Upper lobe of left lung (tissue), 4 donors: ENCODE results near the gene ZBTB26.

Experiments
- CTCF ChIP-seq, 6 experiments: fragments of 450-650 bp in 4 of 6; fragments of 200-600 bp in 2 of 6; sonication (generic) in 2 of 6; IDR thresholded peaks; one replicate each; pipeline ENCODE4 v1.5.1; 2016 to 2019; ENCODE audit warnings: antibody characterized with exemption in 6 of 6
- EP300 ChIP-seq, 4 donors: sonication (generic); formaldehyde crosslinking; IDR thresholded peaks; one replicate each; pipeline ENCODE4 v1.5.1; 2017; ENCODE audit warnings: antibody characterized with exemption in 4 of 4, control low read depth in 2 of 4
- POLR2A ChIP-seq, 4 donors: fragments of 450-650 bp; IDR thresholded peaks; one replicate each; pipeline ENCODE4 v1.5.1; 2016 to 2017; ENCODE audit warnings: antibody characterized with exemption in 4 of 4, mild to moderate bottlenecking in 2 of 4
- POLR2AphosphoS5 ChIP-seq, 2 donors: sonication (generic); formaldehyde crosslinking; IDR thresholded peaks; one replicate each; pipeline ENCODE4 v1.5.1; 2017; ENCODE audit warnings: antibody characterized with exemption in 2 of 2

- TF ChIP-seq CTCF (IDR thresholded peaks at IDR 0.05) (no peak), POLR2A (IDR thresholded peaks at IDR 0.05) (no peak), POLR2AphosphoS5 (IDR thresholded peaks at IDR 0.05) (no peak), EP300 (IDR thresholded peaks at IDR 0.05) (no peak)
These were observed 19.0 kb upstream of the ZBTB26 start for GRCh38 chr9:122950263-122950662.
